Stimulated activated CD8-positive, alpha-beta memory T cell treated with anti-CD3 and anti-CD28 coated beads, Interleukin-12 subunit alpha, Interleukin-12 subunit beta, amount 100 ng/mL, for 4 hours (primary cell): ENCODE results near the gene MS4A6E.
A peak's percentile ranks its signal among the peaks of the same experiment; 100 is the strongest.
"Not testable (repeated sequence)": the region's sequence is repeated elsewhere in the genome, so short reads cannot be mapped to it uniquely, and the experiment has no call there.

Experiments
- DNase-seq: peaks from one replicate; pipeline ENCODE4 v3.0.0-alpha.2; 2020; ENCODE audit warnings: low read depth

MS4A6E gene, protein sequence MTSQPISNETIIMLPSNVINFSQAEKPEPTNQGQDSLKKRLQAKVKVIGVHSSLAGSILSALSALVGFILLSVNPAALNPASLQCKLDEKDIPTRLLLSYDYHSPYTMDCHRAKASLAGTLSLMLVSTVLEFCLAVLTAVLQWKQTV

DNA sequence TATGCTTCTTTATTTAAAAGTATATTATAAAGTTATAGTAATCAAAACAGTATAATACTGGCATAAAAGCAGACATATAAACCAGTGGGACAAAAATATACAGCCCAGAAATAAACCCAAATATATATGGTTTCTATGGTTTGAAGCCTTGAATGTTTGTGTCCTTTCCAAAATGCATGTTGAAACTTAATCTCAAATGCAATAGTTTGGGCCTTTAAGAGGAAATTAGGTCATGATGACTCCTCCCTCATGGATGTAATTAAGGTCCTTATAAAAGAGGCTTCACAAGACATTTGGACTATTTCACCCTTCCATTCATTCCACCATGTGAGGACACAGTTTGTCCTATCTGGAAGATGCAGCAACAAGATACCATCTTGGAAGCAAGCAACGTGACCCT lies at the start of gene MS4A6E:
MS4A6E (plus strand) TSS at position 301 of the 400 bp plus-strand sequence. CDS start 7,641 bp downstream, outside the sequence.
- no peak for DNase-seq

GRCh38 chr11:60280412-60280811 lies 46.6 kb upstream of the MS4A6E start, which contains the start of gene MS4A4A:
Gene MS4A4A, plus strand, starts transcription at chr11:60280666. Its CDS starts 10 bp downstream, at chr11:60280676.
- DNase-seq, result no peak

GRCh38 chr11:60281485-60281884 lies 45.6 kb upstream of the MS4A6E start:
- no peak for DNase-seq

DNA sequence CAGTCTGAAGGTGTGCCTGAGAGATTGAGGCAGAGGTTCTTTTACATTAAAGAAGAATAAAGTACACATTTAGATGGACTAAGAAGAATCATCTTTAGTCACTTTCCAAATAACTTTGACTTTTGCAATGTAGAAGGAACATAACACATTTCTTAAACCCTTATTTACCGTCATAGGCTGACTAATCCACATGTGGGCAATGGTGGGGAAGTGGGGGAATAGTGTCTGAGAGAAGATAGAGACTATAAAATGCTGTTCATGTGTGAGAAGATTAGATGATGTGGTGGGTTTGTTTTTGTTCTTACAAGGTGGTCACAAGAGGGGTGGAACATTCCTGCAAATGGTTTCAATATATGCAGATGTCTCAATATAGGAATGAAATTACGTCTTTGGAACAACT lies 44.8 kb upstream of the MS4A6E start:
- no peak for DNase-seq

- DNase-seq, result not testable (repeated sequence)
Measured at GRCh38 chr11:60285411-60286126, 41.5 kb upstream of the MS4A6E start.

DNA sequence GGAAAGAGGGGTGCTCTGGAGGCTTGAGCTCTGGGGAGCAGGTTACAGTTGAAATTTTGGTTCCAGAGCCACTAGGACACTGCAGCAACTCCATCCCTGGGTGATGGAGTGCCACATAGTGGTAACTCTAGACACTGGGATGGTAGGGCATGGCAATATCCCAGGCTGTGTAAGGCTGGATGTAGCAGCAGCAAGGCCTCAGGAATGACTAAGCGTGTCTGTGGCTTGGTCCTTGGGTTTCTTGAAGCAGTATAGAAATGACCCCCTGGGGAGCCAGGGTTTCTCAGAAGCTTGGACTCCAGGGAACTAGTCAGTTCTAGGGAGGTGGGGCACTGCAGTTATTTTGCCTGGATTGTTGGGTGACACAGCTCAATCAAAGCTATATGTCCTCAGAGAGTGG lies 38.5 kb upstream of the MS4A6E start:
- no peak for DNase-seq

DNA sequence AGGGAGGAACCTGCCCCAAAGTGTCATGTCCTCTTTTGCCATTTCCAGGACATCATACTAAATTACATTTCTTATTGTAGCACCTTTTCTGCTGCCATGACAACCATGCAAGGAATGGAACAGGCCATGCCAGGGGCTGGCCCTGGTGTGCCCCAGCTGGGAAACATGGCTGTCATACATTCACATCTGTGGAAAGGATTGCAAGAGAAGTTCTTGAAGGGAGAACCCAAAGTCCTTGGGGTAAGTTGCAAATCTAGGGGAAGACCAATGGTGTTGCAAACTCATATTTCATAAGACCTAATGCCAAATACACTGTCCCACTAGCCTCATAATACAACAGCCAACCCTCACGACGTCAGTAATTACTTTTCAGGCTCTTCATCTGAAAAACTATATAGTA lies 34.9 kb upstream of the MS4A6E start:
- DNase-seq, result no peak

DNA sequence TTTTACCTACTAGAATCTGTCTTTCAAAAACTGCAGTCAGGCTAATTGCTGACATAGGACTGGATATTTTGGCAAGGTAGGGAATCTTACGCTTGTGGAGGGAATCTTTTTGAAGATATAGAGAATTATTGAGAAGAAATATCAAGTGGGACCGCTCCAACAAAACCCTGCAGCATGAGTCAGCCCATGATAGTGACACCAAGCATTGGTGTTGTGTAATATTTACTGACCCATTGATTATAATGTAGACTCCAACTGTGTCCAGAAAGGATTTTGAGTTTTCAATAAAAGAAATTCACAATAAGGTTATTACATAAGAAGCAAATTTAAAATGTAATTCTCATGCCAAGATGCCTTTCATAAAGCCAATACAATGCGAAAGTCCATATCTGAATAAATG lies 25.9 kb upstream of the MS4A6E start:
- DNase-seq, result no peak

DNA sequence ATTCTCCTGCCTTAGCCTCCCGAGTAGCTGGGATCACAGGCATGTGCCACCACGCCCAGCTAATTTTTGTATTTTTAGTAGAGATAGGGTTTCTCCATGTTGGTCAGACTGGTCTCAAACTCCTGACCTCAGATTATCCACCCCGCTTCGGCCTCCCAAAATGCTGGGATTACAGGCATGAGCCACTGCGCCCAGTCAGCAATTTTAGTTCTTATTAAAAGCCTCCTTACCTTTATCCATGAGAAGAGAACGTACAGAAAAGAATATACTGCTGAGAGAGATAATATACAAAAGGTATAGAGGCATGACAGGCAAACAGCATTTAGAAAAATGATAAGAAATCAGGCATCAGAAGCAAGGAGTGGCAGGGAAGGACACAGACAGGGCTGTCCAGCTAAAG lies 25.2 kb upstream of the MS4A6E start:
- DNase-seq, result not testable (repeated sequence)

- DNase-seq, result no peak
Measured at GRCh38 chr11:60303661-60304060, 23.4 kb upstream of the MS4A6E start.

- no peak for DNase-seq
Measured at GRCh38 chr11:60305906-60306619, 21.0 kb upstream of the MS4A6E start.

GRCh38 chr11:60307507-60308195 lies 19.4 kb upstream of the MS4A6E start:
- DNase-seq, result no peak

DNA sequence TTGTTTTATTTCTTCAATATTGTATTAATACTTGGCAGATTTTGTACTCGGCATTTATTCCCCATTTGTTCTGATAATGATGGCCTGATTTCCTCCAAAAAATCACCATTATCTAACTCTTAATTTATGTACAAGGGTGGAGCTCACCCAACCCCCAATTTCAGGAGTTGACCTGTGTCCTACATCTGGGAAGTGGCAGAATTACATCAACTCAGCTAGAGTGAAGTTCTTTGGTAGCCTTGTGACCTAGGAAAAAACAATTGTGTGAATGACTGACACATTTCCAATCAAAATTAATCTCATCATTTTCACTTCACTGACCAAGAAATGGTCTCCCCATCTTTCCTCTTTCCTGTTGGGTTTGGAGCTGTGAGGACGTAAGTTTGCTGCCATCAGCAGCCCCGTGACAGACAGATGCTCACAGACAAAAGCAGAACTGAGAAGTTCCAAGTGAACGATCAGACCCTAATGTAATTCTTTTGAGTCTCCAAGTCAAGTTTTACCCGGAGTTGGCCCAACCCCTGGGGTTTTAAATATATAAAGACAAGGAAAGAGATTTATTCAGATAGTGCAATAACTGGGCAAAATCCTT lies 16.6 kb upstream of the MS4A6E start:
- no peak for DNase-seq

DNA sequence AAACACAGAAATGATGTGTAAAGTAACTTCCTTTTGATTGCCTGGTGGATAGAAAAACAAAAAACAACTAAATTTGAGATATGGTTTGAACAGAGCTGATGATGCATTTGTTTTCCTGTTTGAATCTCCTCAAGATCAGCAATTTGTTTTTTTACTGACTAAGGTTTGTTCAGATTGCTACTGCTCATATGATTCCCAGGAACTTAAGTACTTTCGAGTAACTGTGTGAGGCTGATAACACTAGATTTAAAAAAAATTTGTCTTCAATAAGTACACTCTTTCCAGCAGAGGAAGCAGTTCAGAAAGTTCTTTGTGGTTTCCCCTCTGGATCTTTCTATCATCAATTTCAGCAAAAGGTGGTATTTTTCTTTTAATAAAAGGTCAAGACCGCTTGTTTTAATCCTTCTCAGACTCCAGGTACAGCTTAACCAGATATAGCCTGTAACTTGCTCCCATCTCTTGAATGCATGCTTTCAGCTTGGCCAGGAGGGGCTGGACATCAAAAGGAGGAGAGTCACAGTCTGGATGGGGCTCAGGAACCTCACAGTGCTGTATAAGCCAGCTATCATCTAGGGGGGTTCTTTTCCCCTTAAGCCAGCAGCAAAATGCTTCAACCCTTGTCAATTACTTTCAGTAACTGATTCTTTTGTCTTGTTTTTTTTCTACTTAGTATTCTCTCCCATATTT lies 12.3 kb upstream of the MS4A6E start:
- no peak for DNase-seq

DNA sequence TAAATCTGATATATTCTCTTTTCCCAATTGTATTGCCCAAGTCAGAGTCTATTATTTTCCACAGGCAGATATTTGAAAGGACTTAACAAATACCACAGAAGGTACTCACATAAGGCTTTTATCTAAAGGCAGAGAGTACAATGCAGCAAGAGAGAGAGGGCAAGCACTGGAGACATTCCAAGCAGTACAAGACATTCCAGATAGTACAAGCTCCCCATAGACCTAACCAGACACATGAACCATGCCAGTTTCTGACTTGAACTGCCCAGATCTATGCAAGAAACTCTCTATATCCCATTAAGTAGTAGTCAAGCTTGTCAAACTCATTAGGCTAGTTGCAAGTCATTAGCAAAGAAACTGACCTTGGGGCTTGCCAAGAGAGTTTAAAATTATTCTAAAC lies 11.2 kb upstream of the MS4A6E start:
- no peak for DNase-seq

DNA sequence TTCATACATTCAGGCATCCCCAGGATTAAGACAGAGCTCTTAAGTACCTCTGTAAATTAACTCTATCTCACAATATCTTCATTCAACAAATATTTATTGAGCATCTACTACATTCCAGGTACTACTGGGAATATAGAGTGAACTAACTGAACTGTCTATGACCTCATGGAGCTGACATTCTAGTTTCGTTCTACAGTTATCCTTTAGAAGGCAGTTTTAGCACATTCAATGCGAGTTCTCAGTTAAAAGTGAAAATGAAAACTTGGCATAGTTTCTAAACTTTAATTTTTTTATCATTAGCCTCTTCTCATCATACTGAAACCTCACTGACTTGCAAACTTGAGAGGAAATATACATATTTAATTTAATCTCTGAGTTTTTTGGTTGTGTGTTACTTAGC lies 10.7 kb upstream of the MS4A6E start:
- no peak for DNase-seq

GRCh38 chr11:60318726-60319125 lies 8.3 kb upstream of the MS4A6E start:
- no peak for DNase-seq

- no peak for DNase-seq
Measured at GRCh38 chr11:60321051-60321450, 6.0 kb upstream of the MS4A6E start.

GRCh38 chr11:60328460-60328859 lies 1.4 kb downstream of the MS4A6E start:
- no peak for DNase-seq

DNA sequence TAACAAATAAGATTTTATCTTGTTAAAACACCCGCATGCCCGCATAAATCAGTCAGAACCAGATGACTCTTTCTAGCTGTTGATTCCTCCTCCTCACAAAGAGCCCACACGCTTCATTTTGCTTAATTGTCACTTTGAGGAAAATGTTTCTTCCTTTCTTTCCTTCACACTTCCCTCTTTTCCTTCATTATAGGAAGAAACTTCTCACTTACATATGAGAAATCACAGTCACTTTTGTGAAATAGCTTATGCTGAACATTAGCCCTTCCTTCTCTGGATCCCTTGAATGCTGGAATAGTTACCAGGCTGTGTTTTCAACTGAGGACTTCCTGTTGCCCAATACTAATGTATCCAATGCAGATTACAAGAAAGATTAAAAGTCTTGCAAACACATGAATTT lies 5.8 kb downstream of the MS4A6E start:
- DNase-seq, result no peak

- peak; percentile 6 for DNase-seq
Measured at GRCh38 chr11:60334005-60334620, 7.1 kb downstream of the MS4A6E start.
